K562 (cell line): ENCODE measurements around the gene SLC30A4. TPM values are rescaled to one million over a fixed set of nuclear protein-coding genes. Genes with fewer than 3 reads are reported as not detected.

Experiments
- ASH1L ChIP-seq: fragments of 450-650 bp; IDR thresholded peaks from 2 replicates; pipeline ENCODE4 v1.6.1; 2018; ENCODE audit warnings: borderline replicate concordance, mild to moderate bottlenecking, low read depth; ENCODE audit not compliant: partially characterized antibody
- BRD4 ChIP-seq: fragments of 200-600 bp; sonication (generic); IDR thresholded peaks from 2 replicates; pipeline ENCODE4 v1.6.1; 2017; ENCODE audit warnings: inconsistent platforms
- CXXC5 ChIP-seq: fragments of 250-450 bp; sonication (Bioruptor Pico); IDR thresholded peaks from 2 replicates; pipeline ENCODE4 v1.8.0; 2022; ENCODE audit warnings: inconsistent platforms, mild to moderate bottlenecking, moderate library complexity
- EP300 ChIP-seq: IDR thresholded peaks from 2 replicates; pipeline ENCODE4 v1.6.1; 2012; ENCODE audit warnings: low read length, improper control_type of control experiment
- HLTF ChIP-seq: fragments of 450-650 bp; IDR thresholded peaks from 2 replicates; pipeline ENCODE4 v1.6.1; 2016
- KLF1 ChIP-seq: fragments of 450-650 bp; IDR thresholded peaks from 2 replicates; pipeline ENCODE4 v1.6.1; 2016; ENCODE audit warnings: missing genetic modification characterization, missing compliant biosample characterization
- KLF10 ChIP-seq: fragments of 250-450 bp; sonication (Bioruptor Pico); IDR thresholded peaks from 2 replicates; pipeline ENCODE4 v1.6.1; 2021; ENCODE audit warnings: matching md5 sums
- KLF6 ChIP-seq: fragments of 250-450 bp; sonication (Bioruptor Pico); IDR thresholded peaks from 2 replicates; pipeline ENCODE4 v1.4.0; 2020; ENCODE audit warnings: mild to moderate bottlenecking, moderate library complexity, borderline replicate concordance
- PHB2 ChIP-seq: fragments of 450-650 bp; IDR thresholded peaks from 2 replicates; pipeline ENCODE4 v1.6.1; 2017; ENCODE audit warnings: low read depth
- SMARCE1 ChIP-seq: fragments of 450-650 bp; IDR thresholded peaks from 2 replicates; pipeline ENCODE4 v1.7.1; 2016; ENCODE audit warnings: mild to moderate bottlenecking
- TEAD1 ChIP-seq, 2 experiments: fragments of 450-650 bp in 1 of 2; sonication (generic) in 1 of 2; formaldehyde crosslinking; IDR thresholded peaks; 2 replicates each; pipeline versions ENCODE4 v1.4.0 to v1.8.0; 2020 to 2022; ENCODE audit warnings: mild to moderate bottlenecking in 2 of 2, missing genetic modification reagents in 1 of 2
- YBX1 ChIP-seq: fragments of 450-650 bp; IDR thresholded peaks from 2 replicates; pipeline ENCODE4 v1.7.1; 2016; ENCODE audit warnings: mild to moderate bottlenecking
- ZNF778 ChIP-seq: fragments of 450-650 bp; formaldehyde crosslinking; IDR thresholded peaks from 2 replicates; pipeline ENCODE4 v1.4.0; 2020; ENCODE audit warnings: mild to moderate bottlenecking, moderate library complexity
- polyA plus RNA-seq, 8 experiments: library from polyadenylated mRNA; depleted of rRNA in 4 of 8; stranded (reverse) in 5 of 8; unstranded in 3 of 8; fragments of >200 nt; fragmentation: Nextera tagmentation in 2 of 8; fragmentation: Illumina TruSeq in 1 of 8; extraction: Ambion mirVana in 2 of 8; extraction: Trizol in 1 of 8; gene quantifications; 2 replicates each; pipeline versions ENCODE4 v1.2.1 to v1.2.3, GENCODE V29; 2011 to 2014; ENCODE audit warnings: inconsistent platforms in 1 of 8, missing spikeins in 1 of 8
- total RNA-seq, 7 experiments: library from RNA; depleted of rRNA in 6 of 7; stranded (reverse); fragments of >200 nt in 6 of 7; fragmentation: Illumina TruSeq in 2 of 7; extraction: Trizol in 2 of 7; gene quantifications; 2 replicates each; pipeline versions ENCODE4 v1.2.1 to v1.2.3, GENCODE V29; 2011 to 2021; ENCODE audit warnings: low replicate concordance in 1 of 7
- TF ChIP-seq, protein P1 (sequence below): IDR thresholded peaks from 2 replicates; pipeline ENCODE4 v1.6.1; 2014; ENCODE audit warnings: antibody characterized with exemption
- TF ChIP-seq, protein P2 (sequence below): sonication (generic); formaldehyde crosslinking; IDR thresholded peaks from 2 replicates; pipeline ENCODE4 v1.9.0; 2022; ENCODE audit warnings: mild to moderate bottlenecking, missing genetic modification reagents
- TF ChIP-seq, protein P3 (sequence below): fragments of 200-600 bp; sonication (generic); IDR thresholded peaks from one replicate; pipeline ENCODE4 v1.6.1; 2012; ENCODE audit warnings: mild to moderate bottlenecking, low read depth, low read length, inconsistent platforms

Gene SLC30A4
- total and polyA plus RNA-seq, 9 of the 15 experiments (the other 6 are each of a cell fraction or from before 2014, with no cell fraction given), result 0.21 to 0.73 (median 0.36) TPM

- TF ChIP-seq YBX1, result no peak
- TF ChIP-seq, protein P1, sequence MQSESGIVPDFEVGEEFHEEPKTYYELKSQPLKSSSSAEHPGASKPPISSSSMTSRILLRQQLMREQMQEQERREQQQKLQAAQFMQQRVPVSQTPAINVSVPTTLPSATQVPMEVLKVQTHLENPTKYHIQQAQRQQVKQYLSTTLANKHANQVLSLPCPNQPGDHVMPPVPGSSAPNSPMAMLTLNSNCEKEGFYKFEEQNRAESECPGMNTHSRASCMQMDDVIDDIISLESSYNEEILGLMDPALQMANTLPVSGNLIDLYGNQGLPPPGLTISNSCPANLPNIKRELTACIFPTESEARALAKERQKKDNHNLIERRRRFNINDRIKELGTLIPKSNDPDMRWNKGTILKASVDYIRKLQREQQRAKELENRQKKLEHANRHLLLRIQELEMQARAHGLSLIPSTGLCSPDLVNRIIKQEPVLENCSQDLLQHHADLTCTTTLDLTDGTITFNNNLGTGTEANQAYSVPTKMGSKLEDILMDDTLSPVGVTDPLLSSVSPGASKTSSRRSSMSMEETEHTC, result no peak
- no peak for TF ChIP-seq KLF1 (tag)
- TF ChIP-seq KLF6 (CRISPR knock-in tag), result no peak
- no peak for TF ChIP-seq PHB2
- TF ChIP-seq, protein P2, sequence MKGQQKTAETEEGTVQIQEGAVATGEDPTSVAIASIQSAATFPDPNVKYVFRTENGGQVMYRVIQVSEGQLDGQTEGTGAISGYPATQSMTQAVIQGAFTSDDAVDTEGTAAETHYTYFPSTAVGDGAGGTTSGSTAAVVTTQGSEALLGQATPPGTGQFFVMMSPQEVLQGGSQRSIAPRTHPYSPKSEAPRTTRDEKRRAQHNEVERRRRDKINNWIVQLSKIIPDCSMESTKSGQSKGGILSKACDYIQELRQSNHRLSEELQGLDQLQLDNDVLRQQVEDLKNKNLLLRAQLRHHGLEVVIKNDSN (CRISPR knock-in tag), result no peak
- 0 out of 2 replicates have a peak, but pooled peaks have one; percentile 7 for TF ChIP-seq EP300
- no peak for TF ChIP-seq HLTF
- TF ChIP-seq SMARCE1, result peak; percentile 69
- no peak for TF ChIP-seq BRD4
- TF ChIP-seq ASH1L, result no peak
- TF ChIP-seq TEAD1 (CRISPR knock-in tag; IDR thresholded peaks at IDR 0.05), result peak; percentile 86 to 94
- TF ChIP-seq, protein P3, sequence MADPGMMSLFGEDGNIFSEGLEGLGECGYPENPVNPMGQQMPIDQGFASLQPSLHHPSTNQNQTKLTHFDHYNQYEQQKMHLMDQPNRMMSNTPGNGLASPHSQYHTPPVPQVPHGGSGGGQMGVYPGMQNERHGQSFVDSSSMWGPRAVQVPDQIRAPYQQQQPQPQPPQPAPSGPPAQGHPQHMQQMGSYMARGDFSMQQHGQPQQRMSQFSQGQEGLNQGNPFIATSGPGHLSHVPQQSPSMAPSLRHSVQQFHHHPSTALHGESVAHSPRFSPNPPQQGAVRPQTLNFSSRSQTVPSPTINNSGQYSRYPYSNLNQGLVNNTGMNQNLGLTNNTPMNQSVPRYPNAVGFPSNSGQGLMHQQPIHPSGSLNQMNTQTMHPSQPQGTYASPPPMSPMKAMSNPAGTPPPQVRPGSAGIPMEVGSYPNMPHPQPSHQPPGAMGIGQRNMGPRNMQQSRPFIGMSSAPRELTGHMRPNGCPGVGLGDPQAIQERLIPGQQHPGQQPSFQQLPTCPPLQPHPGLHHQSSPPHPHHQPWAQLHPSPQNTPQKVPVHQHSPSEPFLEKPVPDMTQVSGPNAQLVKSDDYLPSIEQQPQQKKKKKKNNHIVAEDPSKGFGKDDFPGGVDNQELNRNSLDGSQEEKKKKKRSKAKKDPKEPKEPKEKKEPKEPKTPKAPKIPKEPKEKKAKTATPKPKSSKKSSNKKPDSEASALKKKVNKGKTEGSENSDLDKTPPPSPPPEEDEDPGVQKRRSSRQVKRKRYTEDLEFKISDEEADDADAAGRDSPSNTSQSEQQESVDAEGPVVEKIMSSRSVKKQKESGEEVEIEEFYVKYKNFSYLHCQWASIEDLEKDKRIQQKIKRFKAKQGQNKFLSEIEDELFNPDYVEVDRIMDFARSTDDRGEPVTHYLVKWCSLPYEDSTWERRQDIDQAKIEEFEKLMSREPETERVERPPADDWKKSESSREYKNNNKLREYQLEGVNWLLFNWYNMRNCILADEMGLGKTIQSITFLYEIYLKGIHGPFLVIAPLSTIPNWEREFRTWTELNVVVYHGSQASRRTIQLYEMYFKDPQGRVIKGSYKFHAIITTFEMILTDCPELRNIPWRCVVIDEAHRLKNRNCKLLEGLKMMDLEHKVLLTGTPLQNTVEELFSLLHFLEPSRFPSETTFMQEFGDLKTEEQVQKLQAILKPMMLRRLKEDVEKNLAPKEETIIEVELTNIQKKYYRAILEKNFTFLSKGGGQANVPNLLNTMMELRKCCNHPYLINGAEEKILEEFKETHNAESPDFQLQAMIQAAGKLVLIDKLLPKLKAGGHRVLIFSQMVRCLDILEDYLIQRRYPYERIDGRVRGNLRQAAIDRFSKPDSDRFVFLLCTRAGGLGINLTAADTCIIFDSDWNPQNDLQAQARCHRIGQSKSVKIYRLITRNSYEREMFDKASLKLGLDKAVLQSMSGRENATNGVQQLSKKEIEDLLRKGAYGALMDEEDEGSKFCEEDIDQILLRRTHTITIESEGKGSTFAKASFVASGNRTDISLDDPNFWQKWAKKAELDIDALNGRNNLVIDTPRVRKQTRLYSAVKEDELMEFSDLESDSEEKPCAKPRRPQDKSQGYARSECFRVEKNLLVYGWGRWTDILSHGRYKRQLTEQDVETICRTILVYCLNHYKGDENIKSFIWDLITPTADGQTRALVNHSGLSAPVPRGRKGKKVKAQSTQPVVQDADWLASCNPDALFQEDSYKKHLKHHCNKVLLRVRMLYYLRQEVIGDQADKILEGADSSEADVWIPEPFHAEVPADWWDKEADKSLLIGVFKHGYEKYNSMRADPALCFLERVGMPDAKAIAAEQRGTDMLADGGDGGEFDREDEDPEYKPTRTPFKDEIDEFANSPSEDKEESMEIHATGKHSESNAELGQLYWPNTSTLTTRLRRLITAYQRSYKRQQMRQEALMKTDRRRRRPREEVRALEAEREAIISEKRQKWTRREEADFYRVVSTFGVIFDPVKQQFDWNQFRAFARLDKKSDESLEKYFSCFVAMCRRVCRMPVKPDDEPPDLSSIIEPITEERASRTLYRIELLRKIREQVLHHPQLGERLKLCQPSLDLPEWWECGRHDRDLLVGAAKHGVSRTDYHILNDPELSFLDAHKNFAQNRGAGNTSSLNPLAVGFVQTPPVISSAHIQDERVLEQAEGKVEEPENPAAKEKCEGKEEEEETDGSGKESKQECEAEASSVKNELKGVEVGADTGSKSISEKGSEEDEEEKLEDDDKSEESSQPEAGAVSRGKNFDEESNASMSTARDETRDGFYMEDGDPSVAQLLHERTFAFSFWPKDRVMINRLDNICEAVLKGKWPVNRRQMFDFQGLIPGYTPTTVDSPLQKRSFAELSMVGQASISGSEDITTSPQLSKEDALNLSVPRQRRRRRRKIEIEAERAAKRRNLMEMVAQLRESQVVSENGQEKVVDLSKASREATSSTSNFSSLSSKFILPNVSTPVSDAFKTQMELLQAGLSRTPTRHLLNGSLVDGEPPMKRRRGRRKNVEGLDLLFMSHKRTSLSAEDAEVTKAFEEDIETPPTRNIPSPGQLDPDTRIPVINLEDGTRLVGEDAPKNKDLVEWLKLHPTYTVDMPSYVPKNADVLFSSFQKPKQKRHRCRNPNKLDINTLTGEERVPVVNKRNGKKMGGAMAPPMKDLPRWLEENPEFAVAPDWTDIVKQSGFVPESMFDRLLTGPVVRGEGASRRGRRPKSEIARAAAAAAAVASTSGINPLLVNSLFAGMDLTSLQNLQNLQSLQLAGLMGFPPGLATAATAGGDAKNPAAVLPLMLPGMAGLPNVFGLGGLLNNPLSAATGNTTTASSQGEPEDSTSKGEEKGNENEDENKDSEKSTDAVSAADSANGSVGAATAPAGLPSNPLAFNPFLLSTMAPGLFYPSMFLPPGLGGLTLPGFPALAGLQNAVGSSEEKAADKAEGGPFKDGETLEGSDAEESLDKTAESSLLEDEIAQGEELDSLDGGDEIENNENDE, result no peak
- TF ChIP-seq KLF10, result no peak
- no peak for TF ChIP-seq CXXC5 (CRISPR knock-in tag)
- TF ChIP-seq ZNF778 (CRISPR knock-in tag), result no peak
Measured at GRCh38 chr15:45456212-45457106, 66.1 kb downstream of the SLC30A4 start (continued).
